HG03521 (cell line): ENCODE data around the gene RFK.
"Not testable (repeated sequence)": the region's sequence is repeated elsewhere in the genome, so short reads cannot be mapped to it uniquely, and the experiment has no call there.

Source experiments
- ATAC-seq: cut with Tn5 transposase; IDR thresholded peaks from one replicate; pipeline ENCODE4 v1.9.1; 2021; ENCODE audit warnings: mild to moderate bottlenecking, moderate library complexity; ENCODE audit not compliant: unreplicated experiment

Gene RFK

DNA sequence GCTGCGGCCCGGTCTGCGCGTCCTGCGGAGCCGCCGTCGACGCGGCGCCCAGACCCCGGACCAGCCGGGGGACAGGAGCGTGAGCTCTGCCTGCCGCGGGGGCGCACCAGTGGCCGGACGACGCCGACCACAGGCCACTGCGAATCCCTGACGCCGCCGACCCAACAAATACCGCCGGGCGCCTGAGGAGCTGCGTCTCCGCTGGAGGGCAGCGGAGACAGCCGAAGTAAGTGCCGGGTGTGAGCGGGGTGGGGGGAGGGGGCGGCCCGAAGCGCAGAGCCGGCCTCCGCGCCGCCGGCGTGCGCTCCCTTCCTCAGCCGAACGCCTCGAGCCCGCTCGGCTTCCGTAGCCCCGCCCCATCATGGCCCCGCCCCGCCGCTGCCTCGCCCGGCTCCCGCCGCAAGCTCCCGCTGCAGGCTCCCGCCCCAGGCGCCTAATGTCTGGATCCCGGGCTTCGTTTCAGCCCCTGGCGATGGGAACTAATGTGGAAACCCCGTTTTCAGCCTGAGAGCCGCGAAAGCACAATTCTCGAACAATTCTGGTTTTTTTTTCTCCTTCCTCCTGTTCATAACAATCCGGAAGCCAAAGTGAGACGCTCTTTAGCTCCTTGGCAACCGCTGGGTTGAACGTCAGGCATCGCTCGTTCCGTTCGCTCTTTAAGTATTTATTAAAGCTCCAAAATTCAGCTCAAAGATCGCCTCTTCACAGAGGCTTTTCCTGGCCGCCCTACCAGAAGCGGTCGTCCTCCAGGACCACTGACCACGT lies at the start of gene RFK:
RFK (minus strand) TSS at position 232 of the 765 bp plus-strand sequence. CDS start 255 bp downstream, outside the sequence.
- ATAC-seq, result peak; percentile 71

GRCh38 chr9:76443887-76444286 lies 49.7 kb upstream of the RFK start:
- ATAC-seq, result no peak

- ATAC-seq, result peak; percentile 49
Measured at GRCh38 chr9:76441551-76442322, 47.5 kb upstream of the RFK start.

- peak; percentile 68 for ATAC-seq
Measured at GRCh38 chr9:76438841-76439588, 44.8 kb upstream of the RFK start.

GRCh38 chr9:76437017-76437699 lies 42.9 kb upstream of the RFK start:
- not testable (repeated sequence) for ATAC-seq

DNA sequence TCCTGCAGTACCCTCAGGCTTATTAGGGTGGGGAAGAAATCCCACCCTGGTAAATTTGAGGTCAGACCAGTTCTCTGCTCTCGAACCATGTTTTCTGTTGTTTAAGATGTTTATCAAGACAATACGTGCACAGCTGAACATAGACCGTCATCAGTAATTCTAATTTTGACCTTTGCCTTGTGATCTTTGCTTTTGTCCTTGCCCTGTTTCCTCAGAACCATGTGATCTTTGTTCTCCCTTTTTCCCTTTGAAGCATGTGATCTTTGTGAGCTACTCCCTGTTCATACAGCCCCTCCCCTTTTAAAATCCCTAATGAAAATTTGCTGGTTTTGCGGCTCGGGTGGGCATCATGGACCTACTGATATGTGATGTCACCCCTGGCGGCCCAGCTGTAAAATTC lies 40.7 kb upstream of the RFK start:
- not testable (repeated sequence) for ATAC-seq

- no peak for ATAC-seq
Measured at GRCh38 chr9:76433836-76434235, 39.6 kb upstream of the RFK start.

DNA sequence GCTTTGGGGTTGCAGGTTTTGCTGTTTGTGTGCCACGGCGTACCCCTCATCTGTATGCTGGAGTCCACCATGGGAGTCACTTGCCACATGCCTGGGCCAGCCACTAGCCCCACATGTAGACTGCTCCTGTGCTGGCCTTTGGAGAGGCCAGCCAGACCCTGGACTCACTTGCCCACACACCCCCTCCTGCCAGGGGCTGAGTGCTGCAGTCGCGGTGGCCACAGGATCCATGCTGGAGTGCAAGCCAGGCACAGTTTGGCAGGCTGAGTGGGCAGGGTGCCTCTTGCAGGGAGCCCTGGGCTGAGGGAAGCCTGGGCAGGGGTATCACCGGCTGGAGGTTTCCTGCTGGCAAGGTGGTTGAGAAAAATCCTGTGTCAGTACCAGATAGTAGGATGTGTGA lies 39.2 kb upstream of the RFK start:
- no peak for ATAC-seq

GRCh38 chr9:76431601-76432000 lies 37.4 kb upstream of the RFK start:
- ATAC-seq, result no peak

GRCh38 chr9:76426807-76427419 lies 32.7 kb upstream of the RFK start:
- ATAC-seq, result no peak

DNA sequence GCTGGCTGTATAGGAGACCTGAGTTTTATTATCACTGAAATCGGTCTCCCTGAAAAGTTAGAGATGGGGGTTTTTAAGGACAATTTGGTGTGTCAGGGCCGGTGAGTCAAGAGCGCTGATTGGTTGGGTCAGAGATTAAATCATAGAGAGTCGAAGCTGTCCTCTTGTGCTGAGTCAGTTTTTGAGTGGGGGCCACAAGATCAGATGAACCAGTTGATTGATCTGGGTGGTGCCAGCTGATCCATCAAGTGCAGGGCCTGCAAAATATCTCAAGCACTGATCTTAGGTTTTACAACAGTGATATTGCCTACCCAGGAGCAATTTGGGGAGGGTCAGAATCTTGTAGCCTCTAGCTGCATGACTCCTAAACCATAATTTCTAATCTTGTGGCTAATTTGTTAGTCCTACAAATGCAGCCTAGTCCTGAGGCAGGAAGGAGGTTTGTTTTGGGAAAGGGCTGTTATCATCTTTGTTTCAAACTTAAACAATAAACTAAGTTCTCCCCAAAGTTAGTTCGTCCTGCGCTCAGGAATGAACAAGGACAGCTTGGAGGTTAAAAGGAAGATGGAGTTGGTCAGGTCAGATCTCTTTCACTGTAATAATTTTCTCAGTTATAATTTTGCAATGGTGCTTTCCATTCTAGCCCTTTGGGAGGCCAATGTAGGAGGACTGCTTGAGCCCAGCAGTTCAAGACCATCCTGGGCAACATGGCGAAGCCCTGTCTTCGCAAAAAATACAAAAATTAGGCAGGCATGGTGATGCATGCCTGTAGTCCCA lies 31.6 kb upstream of the RFK start:
- no peak for ATAC-seq

- ATAC-seq, result no peak
Measured at GRCh38 chr9:76424491-76424890, 30.3 kb upstream of the RFK start.

GRCh38 chr9:76423216-76424177 lies 29.3 kb upstream of the RFK start:
- no peak for ATAC-seq

GRCh38 chr9:76419782-76420380 lies 25.7 kb upstream of the RFK start:
- no peak for ATAC-seq

DNA sequence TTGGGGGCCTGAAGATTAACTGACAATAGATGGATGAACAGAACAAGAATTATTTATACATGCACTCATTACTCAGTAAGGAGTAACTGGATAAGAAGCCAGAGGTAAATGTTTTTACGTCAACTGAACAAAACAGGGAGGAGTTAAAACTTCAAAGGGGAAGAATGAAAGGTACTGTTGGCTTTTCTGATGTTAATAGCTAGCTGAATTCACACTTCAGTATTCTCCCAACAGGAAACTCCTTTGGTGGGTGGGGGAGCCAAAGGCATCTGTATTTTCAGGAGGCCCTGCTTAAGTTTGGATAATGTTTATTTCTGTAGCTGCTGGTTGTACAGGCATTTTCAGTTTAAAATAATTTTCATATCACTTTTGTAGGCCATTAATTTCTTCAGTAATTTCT lies 23.2 kb upstream of the RFK start:
- ATAC-seq, result no peak

- no peak for ATAC-seq
Measured at GRCh38 chr9:76415731-76416130, 21.5 kb upstream of the RFK start.

DNA sequence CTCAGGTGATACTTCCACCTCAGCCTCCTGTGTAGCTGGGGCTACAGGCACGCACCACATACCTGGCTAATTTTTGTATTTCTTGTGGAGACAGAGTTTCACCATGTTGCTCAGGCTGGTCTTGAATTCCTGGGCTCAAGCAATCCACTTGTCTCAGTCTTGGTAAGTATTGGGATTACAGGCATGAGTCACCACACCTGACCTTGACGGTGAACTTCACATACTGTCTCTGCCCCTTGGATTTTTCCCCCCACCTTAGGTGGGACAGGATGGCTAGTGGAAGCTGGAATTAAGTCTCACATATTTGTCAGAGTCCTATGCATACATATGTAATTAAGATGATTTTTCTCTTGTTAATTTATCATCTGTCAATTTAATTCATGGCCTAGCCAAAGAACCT lies 20.9 kb upstream of the RFK start:
- no peak for ATAC-seq

DNA sequence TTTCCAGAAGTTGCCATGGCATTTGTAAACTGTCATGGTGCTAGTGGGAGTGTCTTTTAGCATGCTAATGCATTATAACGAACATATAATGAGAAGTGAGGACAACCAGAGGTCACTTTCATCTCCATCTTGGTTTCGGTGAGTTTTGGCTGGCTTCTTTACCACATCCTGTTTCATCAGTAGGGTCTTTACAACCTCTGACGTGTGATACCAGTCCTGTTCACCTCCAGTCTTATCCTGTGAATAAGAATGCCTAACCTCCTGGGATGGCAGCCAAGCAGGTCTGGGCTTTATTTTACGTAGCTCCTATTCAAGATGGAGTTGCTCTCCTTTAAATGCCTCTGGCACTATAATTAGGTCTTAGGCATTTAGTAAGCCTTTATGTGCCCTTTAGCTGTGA lies 20.4 kb upstream of the RFK start:
- peak; percentile 84 for ATAC-seq
